MM.1S (cell line): ENCODE measurements around the gene GPR153.

ENCODE experiments used
- DNase-seq: peaks from one replicate; pipeline ENCODE4 v3.0.0-alpha.2; 2015
- H2AFZ ChIP-seq: fragments of 300-600 bp; sonication (generic); 2 replicates; pipeline ENCODE4 v1.6.0; 2016; ENCODE audit warnings: antibody characterized with exemption, low read length
- H3F3A ChIP-seq: fragments of 300-600 bp; sonication (generic); 2 replicates; pipeline ENCODE4 v1.6.1; 2016; ENCODE audit warnings: mild to moderate bottlenecking, antibody characterized with exemption, low read length, moderate library complexity, mixed read lengths; ENCODE audit not compliant: insufficient read depth
- H3K27ac ChIP-seq: fragments of 300-600 bp; sonication (generic); 2 replicates; pipeline ENCODE4 v1.5.1; 2016; ENCODE audit warnings: mild to moderate bottlenecking, low read length
- H3K27me3 ChIP-seq: fragments of 300-600 bp; sonication (generic); replicated peaks from 2 replicates; pipeline ENCODE4 v1.6.0; 2016; ENCODE audit warnings: low read length; ENCODE audit not compliant: insufficient read depth
- H3K36me3 ChIP-seq: fragments of 300-600 bp; sonication (generic); replicated peaks from 2 replicates; pipeline ENCODE4 v1.6.1; 2016; ENCODE audit warnings: mild to moderate bottlenecking, low read length, mixed read lengths; ENCODE audit not compliant: insufficient read depth
- H3K4me1 ChIP-seq: fragments of 300-600 bp; sonication (generic); 2 replicates; pipeline ENCODE4 v1.6.1; 2016; ENCODE audit warnings: low read length, mixed read lengths
- H3K4me2 ChIP-seq: fragments of 300-600 bp; sonication (generic); 2 replicates; pipeline ENCODE4 v1.6.0; 2016; ENCODE audit warnings: low read depth, low read length
- H3K4me3 ChIP-seq: fragments of 300-600 bp; sonication (generic); 2 replicates; pipeline ENCODE4 v1.5.1; 2016; ENCODE audit warnings: low read length, mixed read lengths
- H3K79me2 ChIP-seq: fragments of 300-600 bp; sonication (generic); 2 replicates; pipeline ENCODE4 v1.6.1; 2016; ENCODE audit warnings: mixed run types, low read length, mixed read lengths
- H3K9ac ChIP-seq: fragments of 300-600 bp; sonication (generic); 2 replicates; pipeline ENCODE4 v1.6.1; 2016; ENCODE audit warnings: low read length, mixed read lengths
- H3K9me2 ChIP-seq: fragments of 300-600 bp; sonication (generic); replicated peaks from 2 replicates; pipeline ENCODE4 v1.6.1; 2016; ENCODE audit warnings: mild to moderate bottlenecking, low read length, mixed read lengths; ENCODE audit not compliant: insufficient read depth
- H3K9me3 ChIP-seq: fragments of 300-600 bp; sonication (generic); replicated peaks from 2 replicates; pipeline ENCODE4 v1.6.1; 2016; ENCODE audit warnings: mild to moderate bottlenecking, low read length, mixed read lengths; ENCODE audit not compliant: insufficient read depth
- H4K20me1 ChIP-seq: fragments of 300-600 bp; sonication (generic); 2 replicates; pipeline ENCODE4 v1.6.1; 2016; ENCODE audit warnings: mild to moderate bottlenecking, low read length, moderate library complexity, mixed read lengths; ENCODE audit not compliant: insufficient read depth
- CTCF ChIP-seq: fragments of 300-600 bp; sonication (generic); IDR thresholded peaks from 2 replicates; pipeline ENCODE4 v1.5.1; 2016; ENCODE audit warnings: antibody characterized with exemption, low read length, mixed read lengths
- EZH2 ChIP-seq: fragments of 300-600 bp; sonication (generic); optimal IDR thresholded peaks from 2 replicates; pipeline ENCODE3; 2017; ENCODE audit warnings: low read depth, mild to moderate bottlenecking, antibody characterized with exemption, low read length, mixed read lengths
- EZH2phosphoT487 ChIP-seq: fragments of 300-600 bp; sonication (generic); IDR thresholded peaks from 2 replicates; pipeline ENCODE4 v1.6.1; 2018; ENCODE audit warnings: antibody characterized with exemption, low read length

Gene GPR153

GRCh38 chr1:6248161-6248776 is 12.6 kb downstream of the GPR153 start:
- Histone ChIP-seq H3K27ac (no peak overlapping the region), H3K9ac (no peak overlapping the region), H3K79me2 (no peaks in the 10 kb centered on the region), H3F3A (no peaks in the 10 kb centered on the region), H3K36me3 (no peaks in the 10 kb centered on the region), H4K20me1 (no peaks in the 10 kb centered on the region), H3K9me3 (no peaks in the 10 kb centered on the region), H2AFZ (no peak overlapping the region), H3K27me3 (peaks cover 83% of the 10 kb centered on the region), H3K9me2 (no peaks in the 10 kb centered on the region), H3K4me3 (no peak overlapping the region), H3K4me1 (no peaks in the 10 kb centered on the region; the same call in 1 of the 2 replicates), H3K4me2 (no peak overlapping the region)
- TF ChIP-seq EZH2, result no peak
- TF ChIP-seq CTCF, result no peak
- TF ChIP-seq EZH2phosphoT487, result no peak
- DNase-seq, result no peak

GRCh38 chr1:6247651-6248050 is 13.2 kb downstream of the GPR153 start:
- Histone ChIP-seq H3K4me2 (no peak overlapping the region), H3F3A (no peaks in the 10 kb centered on the region), H3K4me1 (no peaks in the 10 kb centered on the region; the same call in 1 of the 2 replicates), H3K9me2 (no peaks in the 10 kb centered on the region), H2AFZ (no peak overlapping the region), H3K4me3 (no peak overlapping the region), H3K79me2 (no peaks in the 10 kb centered on the region), H4K20me1 (no peaks in the 10 kb centered on the region), H3K9me3 (no peaks in the 10 kb centered on the region), H3K36me3 (no peaks in the 10 kb centered on the region), H3K9ac (no peak overlapping the region), H3K27ac (no peak overlapping the region), H3K27me3 (peaks cover 85% of the 10 kb centered on the region)
- DNase-seq, result no peak
- TF ChIP-seq EZH2 (no peak), CTCF (no peak), EZH2phosphoT487 (no peak)

GRCh38 chr1:6246497-6247467 is 14.1 kb downstream of the GPR153 start:
- H2AFZ ChIP-seq, result no peak overlapping the region
- H3K9me3 ChIP-seq, result no peaks in the 10 kb centered on the region
- H3K9ac ChIP-seq, result no peak overlapping the region
- H3K27ac ChIP-seq, result no peak overlapping the region
- no peak for TF ChIP-seq EZH2phosphoT487
- TF ChIP-seq CTCF, result peak; percentile 84
- H4K20me1 ChIP-seq, result no peaks in the 10 kb centered on the region
- no peaks in the 10 kb centered on the region for H3K36me3 ChIP-seq
- no peaks in the 10 kb centered on the region for H3F3A ChIP-seq
- H3K79me2 ChIP-seq, result no peaks in the 10 kb centered on the region
- no peaks in the 10 kb centered on the region; the same call in 1 of the 2 replicates for H3K4me1 ChIP-seq
- no peaks in the 10 kb centered on the region for H3K9me2 ChIP-seq
- no peak overlapping the region for H3K4me2 ChIP-seq
- H3K27me3 ChIP-seq, result peaks cover 82% of the 10 kb centered on the region
- no peak overlapping the region for H3K4me3 ChIP-seq
- peak; percentile 53 for DNase-seq
